GM23338 (cell line): ENCODE results near the gene CDKN1A. TPM values are rescaled to one million over a fixed set of nuclear protein-coding genes. Genes with fewer than 3 reads are reported as not detected.

ENCODE experiments used
- ATAC-seq: fragments of 200-7000 bp; cut with Tn5 transposase; 3 replicates; pipeline ENCODE4 v1.9.1; 2020
- DNase-seq: peaks from one replicate; pipeline ENCODE4 v3.0.0-alpha.2; 2015; ENCODE audit warnings: low spot score
- H2AFZ ChIP-seq: fragments of 200-600 bp; sonication (generic); 2 replicates; pipeline ENCODE4 v1.8.0; 2016; ENCODE audit warnings: antibody characterized with exemption, mild to moderate bottlenecking, moderate library complexity
- H3F3A ChIP-seq: fragments of 200-600 bp; sonication (generic); replicated peaks from 2 replicates; pipeline ENCODE4 v1.8.0; 2017; ENCODE audit warnings: antibody characterized with exemption, mixed run types, low read depth
- H3K27ac ChIP-seq: fragments of 200-600 bp; sonication (generic); 2 replicates; pipeline ENCODE4 v1.6.1; 2016; ENCODE audit warnings: low read depth
- H3K27me3 ChIP-seq: fragments of 200-600 bp; sonication (generic); 2 replicates; pipeline ENCODE4 v1.8.0; 2016; ENCODE audit warnings: mild to moderate bottlenecking, mixed run types, moderate library complexity; ENCODE audit not compliant: insufficient read depth
- H3K36me3 ChIP-seq: fragments of 200-600 bp; sonication (generic); 2 replicates; pipeline ENCODE4 v1.8.0; 2016; ENCODE audit warnings: mild to moderate bottlenecking; ENCODE audit not compliant: insufficient read depth
- H3K4me1 ChIP-seq: fragments of 200-600 bp; sonication (generic); 2 replicates; pipeline ENCODE4 v1.8.0; 2016; ENCODE audit warnings: mild to moderate bottlenecking, moderate library complexity; ENCODE audit not compliant: insufficient read depth
- H3K4me2 ChIP-seq: fragments of 200-600 bp; sonication (generic); 2 replicates; pipeline ENCODE4 v1.7.1; 2017; ENCODE audit warnings: mixed run types
- H3K4me3 ChIP-seq: fragments of 200-600 bp; sonication (generic); 2 replicates; pipeline ENCODE4 v1.6.1; 2016; ENCODE audit warnings: mixed run types
- H3K79me2 ChIP-seq: fragments of 200-600 bp; sonication (generic); replicated peaks from 2 replicates; pipeline ENCODE4 v1.8.0; 2017; ENCODE audit warnings: mild to moderate bottlenecking; ENCODE audit not compliant: insufficient read depth
- H3K9me2 ChIP-seq: fragments of 200-600 bp; sonication (generic); 2 replicates; pipeline ENCODE4 v1.8.0; 2017; ENCODE audit not compliant: insufficient read depth
- H4K20me1 ChIP-seq: fragments of 200-600 bp; sonication (generic); replicated peaks from 2 replicates; pipeline ENCODE4 v1.8.0; 2017; ENCODE audit warnings: mild to moderate bottlenecking; ENCODE audit not compliant: insufficient read depth
- H3K27ac Mint-ChIP-seq: 2 replicates; pipeline ENCODE4 v1.8.0; 2020; ENCODE audit warnings: inconsistent platforms, mild to moderate bottlenecking, moderate library complexity, mixed read lengths
- H3K27me3 Mint-ChIP-seq: 3 replicates; pipeline ENCODE4 v1.8.0; 2022; ENCODE audit warnings: low read depth, mild to moderate bottlenecking, moderate library complexity, mixed read lengths, inconsistent platforms; ENCODE audit not compliant: insufficient read depth, poor library complexity
- H3K36me3 Mint-ChIP-seq: 3 replicates; pipeline ENCODE4 v1.8.0; 2021; ENCODE audit warnings: low read depth, mild to moderate bottlenecking, inconsistent platforms, moderate library complexity, mixed read lengths
- H3K4me1 Mint-ChIP-seq: 3 replicates; pipeline ENCODE4 v1.8.0; 2020; ENCODE audit warnings: mild to moderate bottlenecking, inconsistent platforms, mixed read lengths
- H3K4me3 Mint-ChIP-seq: 3 replicates; pipeline ENCODE4 v1.8.0; 2021; ENCODE audit warnings: moderate library complexity, mild to moderate bottlenecking, inconsistent platforms, mixed read lengths
- H3K9me3 Mint-ChIP-seq: 3 replicates; pipeline ENCODE4 v1.8.0; 2020; ENCODE audit warnings: moderate library complexity, mild to moderate bottlenecking, inconsistent platforms, mixed read lengths
- CREB1 ChIP-seq: fragments of 250-450 bp; sonication (Bioruptor Pico); IDR thresholded peaks from 2 replicates; pipeline ENCODE4 v1.5.0; 2020; ENCODE audit warnings: low read depth, mild to moderate bottlenecking, moderate library complexity
- CTCF ChIP-seq, 2 experiments: fragments of 200-600 bp in 1 of 2; sonication (generic) in 1 of 2; conservative IDR thresholded peaks; 2 replicates each; pipeline versions ENCODE4 v1.5.1 to v1.6.1; 2016 to 2017; ENCODE audit warnings: antibody characterized with exemption in 2 of 2, low read depth in 2 of 2, mild to moderate bottlenecking in 2 of 2, moderate library complexity in 1 of 2
- ETS1 ChIP-seq: IDR thresholded peaks from 2 replicates; pipeline ENCODE4 v1.6.1; 2016; ENCODE audit warnings: antibody characterized with exemption
- EZH2 ChIP-seq: fragments of 200-600 bp; sonication (generic); IDR thresholded peaks from one replicate; pipeline ENCODE4 v1.8.0; 2017; ENCODE audit warnings: antibody characterized with exemption, mild to moderate bottlenecking, low read depth; ENCODE audit not compliant: unreplicated experiment
- EZH2phosphoT487 ChIP-seq: fragments of 200-600 bp; sonication (generic); IDR thresholded peaks from one replicate; pipeline ENCODE4 v1.8.1; 2018; ENCODE audit warnings: antibody characterized with exemption; ENCODE audit not compliant: unreplicated experiment
- JUNB ChIP-seq: IDR thresholded peaks from one replicate; pipeline ENCODE4 v1.6.1; 2016; ENCODE audit warnings: antibody characterized with exemption; ENCODE audit not compliant: unreplicated experiment
- NANOG ChIP-seq: IDR thresholded peaks from 2 replicates; pipeline ENCODE4 v1.6.1; 2016; ENCODE audit warnings: antibody characterized with exemption, borderline replicate concordance
- POLR2AphosphoS5 ChIP-seq: IDR thresholded peaks from 2 replicates; pipeline ENCODE4 v1.6.1; 2016; ENCODE audit warnings: antibody characterized with exemption, low read depth
- REST ChIP-seq: IDR thresholded peaks from one replicate; pipeline ENCODE4 v1.6.1; 2018; ENCODE audit warnings: antibody characterized with exemption; ENCODE audit not compliant: unreplicated experiment
- STAT1 ChIP-seq: IDR thresholded peaks from one replicate; pipeline ENCODE4 v1.6.1; 2016; ENCODE audit warnings: antibody characterized with exemption; ENCODE audit not compliant: unreplicated experiment
- ZNF114 ChIP-seq: fragments of 250-450 bp; sonication (Bioruptor Pico); IDR thresholded peaks from 2 replicates; pipeline ENCODE4 v1.5.0; 2020; ENCODE audit warnings: mild to moderate bottlenecking, moderate library complexity
- ZNF331 ChIP-seq: fragments of 250-450 bp; sonication (Bioruptor Pico); IDR thresholded peaks from 2 replicates; pipeline ENCODE4 v1.5.0; 2020; ENCODE audit warnings: low read depth, mild to moderate bottlenecking, moderate library complexity
- ZNF462 ChIP-seq: fragments of 250-450 bp; sonication (Bioruptor Pico); IDR thresholded peaks from 2 replicates; pipeline ENCODE4 v1.5.0; 2020; ENCODE audit warnings: mild to moderate bottlenecking, moderate library complexity
- polyA plus RNA-seq: library from polyadenylated mRNA; unstranded; fragments of >200 nt; fragmentation: Nextera tagmentation; extraction: Ambion mirVana; gene quantifications from 2 replicates; pipeline ENCODE4 v1.2.1, GENCODE V29; 2016
- total RNA-seq: library from RNA; depleted of rRNA; stranded (reverse); fragments of >200 nt; shearing (Covaris generic); gene quantifications from 2 replicates; pipeline ENCODE4 v1.2.3, GENCODE V29; 2014

CDKN1A gene
- total and polyA plus RNA-seq, 2 experiments from 2014 or later: 31.5 to 45.6 TPM

- Mint-ChIP-seq H3K27ac (peak overlapping the region; percentile 36; the same call in 1 of the 2 replicates), H3K4me1 (peaks cover 16% of the 10 kb centered on the region)
- H4K20me1 ChIP-seq: no peaks in the 10 kb centered on the region; the same call in none of the 2 replicates
Observed at GRCh38 chr6:36685166-36685924, 6.8 kb downstream of the CDKN1A start.

More at GRCh38 chr6:36685166-36685924, 6.8 kb downstream of the CDKN1A start:
- no peak overlapping the region for H3K4me2 ChIP-seq
- H3K4me3 ChIP-seq: no peak overlapping the region
- peaks cover 17% of the 10 kb centered on the region; the same call in 1 of the 2 replicates for H3K36me3 ChIP-seq
- Mint-ChIP-seq H3K4me3 (no peak overlapping the region), H3K9me3 (no peaks in the 10 kb centered on the region), H3K36me3 (peaks cover 38% of the 10 kb centered on the region), H3K27me3 (peaks cover 16% of the 10 kb centered on the region)
- TF ChIP-seq ZNF114 (CRISPR knock-in tag) (no peak), ZNF462 (CRISPR knock-in tag) (no peak), ETS1 (no peak), REST (no peak), CREB1 (no peak), POLR2AphosphoS5 (no peak), CTCF (conservative IDR thresholded peaks at IDR 0.05; ENCODE audit: low read depth in 2 of 2) (no peak), ZNF331 (CRISPR knock-in tag) (no peak), EZH2phosphoT487 (no peak), JUNB (no peak), EZH2 (no peak), STAT1 (no peak), NANOG (no peak)
- DNase-seq (no peak), ATAC-seq (no peak)
- peaks cover 17% of the 10 kb centered on the region for H3K4me1 ChIP-seq
- H3K27me3 ChIP-seq: peaks cover 7% of the 10 kb centered on the region
- H3K27ac ChIP-seq: no peak overlapping the region
- no peaks in the 10 kb centered on the region for H3K9me2 ChIP-seq
- H3K79me2 ChIP-seq: peaks cover 31% of the 10 kb centered on the region
- H2AFZ ChIP-seq: no peak overlapping the region
- no peaks in the 10 kb centered on the region for H3F3A ChIP-seq
